Measurements from ENCODE around the gene AVPR1A.

Gene AVPR1A

DNA sequence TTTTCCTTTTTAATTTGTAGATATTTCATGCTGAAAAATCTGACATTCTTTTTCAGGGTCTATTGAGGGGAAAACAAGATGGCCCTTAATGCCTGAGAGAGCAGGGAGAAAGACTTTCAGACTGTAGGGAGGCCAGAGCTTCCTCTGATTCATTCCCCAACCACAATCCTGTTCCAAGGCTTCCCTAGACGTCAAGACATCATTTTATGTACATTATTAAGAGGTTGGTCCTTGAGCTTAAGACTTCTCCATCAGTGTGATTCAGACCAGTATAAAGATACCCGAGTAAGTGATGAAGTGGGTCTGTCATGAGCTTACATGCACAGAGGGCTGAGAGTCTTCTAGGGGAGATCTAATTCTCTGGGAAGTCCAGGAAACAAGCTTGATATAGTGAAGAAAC is 57.3 kb downstream of the AVPR1A start:
- DNase-seq = no peak

DNA sequence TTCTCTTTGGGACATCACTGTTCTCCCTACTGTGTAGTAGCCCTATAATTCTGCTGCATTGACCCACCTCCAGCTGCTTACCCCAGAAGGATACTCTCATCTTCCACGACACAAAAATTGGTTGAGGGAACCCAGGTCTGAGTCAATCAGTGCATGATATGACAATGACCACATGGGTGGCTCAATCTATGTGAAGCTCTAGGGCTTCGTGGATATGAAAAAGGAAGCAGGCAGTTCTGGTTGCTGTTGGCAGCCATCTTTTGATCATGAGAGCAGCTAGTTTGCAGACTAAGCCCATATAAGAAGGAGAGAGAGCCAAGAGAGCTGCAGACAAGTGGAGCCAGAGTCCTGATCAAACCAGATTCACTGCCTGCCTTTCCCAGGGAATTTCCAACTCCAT is 57.9 kb downstream of the AVPR1A start:
- DNase-seq = no peak

All from stimulated activated CD4-positive, alpha-beta T cell treated with anti-CD3 and anti-CD28 coated beads, Interleukin-4, amount 100 ng/mL, for 24 hours (primary cell).